ENCODE data around the gene SEPHS2. TPM values are rescaled to one million over a fixed set of nuclear protein-coding genes. Genes with fewer than 3 reads are reported as not detected.
A peak's percentile ranks its signal among the peaks of the same experiment; 100 is the strongest.
"Not testable (repeated sequence)": the region's sequence is repeated elsewhere in the genome, so short reads cannot be mapped to it uniquely, and the experiment has no call there.

SEPHS2 gene
- total RNA-seq, 2 donors from 2014 or later, result 54.8 to 62.7 TPM

DNA sequence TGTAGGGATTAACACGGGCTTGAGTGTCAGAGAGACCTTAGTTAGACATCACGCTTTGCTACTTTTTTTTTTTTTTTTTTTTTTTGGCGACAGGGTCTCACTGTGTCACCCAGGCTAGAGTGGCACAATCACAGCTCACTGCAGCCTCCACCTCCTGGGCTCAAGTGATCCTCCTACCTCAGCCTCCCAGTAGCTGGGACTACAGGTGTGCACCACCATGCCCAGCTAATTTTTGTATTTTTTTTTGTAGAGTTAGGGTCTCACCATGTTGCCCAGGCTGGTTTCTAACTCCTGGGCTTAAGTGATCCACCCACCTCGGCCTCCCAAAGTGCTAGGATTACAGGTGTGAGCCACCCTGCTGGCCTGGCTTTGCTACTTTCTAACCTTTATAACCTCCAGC is 49.0 kb downstream of the SEPHS2 start:
- peaks cover 7 to 14% of the 10 kb centered on the region in 2 donors for H3K36me3 Mint-ChIP-seq
- H3K9me3 Mint-ChIP-seq; DNase-seq (ENCODE audit: low spot score in 2 of 2); ATAC-seq: not testable (repeated sequence)
- peak overlapping the region in 1 of 2 donors; percentile 86 for H3K27ac Mint-ChIP-seq

DNA sequence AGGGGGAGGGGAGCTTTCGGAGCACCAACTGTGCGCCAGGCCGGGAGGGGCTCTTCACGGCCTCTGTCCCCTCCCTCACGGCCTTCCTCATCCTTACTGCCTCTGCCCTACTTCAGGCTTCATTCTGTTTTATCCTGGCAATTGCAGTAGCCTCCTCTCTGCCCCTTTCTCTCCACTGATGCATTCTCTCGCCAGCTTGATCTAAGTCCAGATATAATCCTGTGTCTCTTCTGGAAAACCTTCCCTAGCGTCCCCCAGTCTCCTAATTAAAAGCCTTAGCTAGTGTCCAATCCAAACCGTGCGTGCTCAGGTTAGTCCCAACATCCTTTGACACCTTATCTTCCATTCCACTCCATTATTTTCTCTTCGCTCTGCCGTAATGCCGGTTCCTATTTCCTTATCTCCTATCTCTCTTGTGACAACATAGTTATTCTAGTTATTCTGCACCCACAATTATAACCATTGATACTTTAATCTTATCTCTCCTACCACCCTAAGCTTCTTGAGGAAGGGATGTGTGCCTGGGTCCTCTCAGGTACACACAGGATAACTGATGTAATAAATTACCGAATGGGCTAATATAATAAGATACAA is 49.6 kb downstream of the SEPHS2 start:
- H3K36me3 Mint-ChIP-seq, result peaks cover 7 to 14% of the 10 kb centered on the region in 2 donors
- no peaks in the 10 kb centered on the region for H3K9me3 Mint-ChIP-seq
- ATAC-seq (peak; percentile 10 to 24), DNase-seq (ENCODE audit: low spot score in 2 of 2) (no peak)
- H3K27ac Mint-ChIP-seq, result peak overlapping the region; percentile 86 to 88

DNA sequence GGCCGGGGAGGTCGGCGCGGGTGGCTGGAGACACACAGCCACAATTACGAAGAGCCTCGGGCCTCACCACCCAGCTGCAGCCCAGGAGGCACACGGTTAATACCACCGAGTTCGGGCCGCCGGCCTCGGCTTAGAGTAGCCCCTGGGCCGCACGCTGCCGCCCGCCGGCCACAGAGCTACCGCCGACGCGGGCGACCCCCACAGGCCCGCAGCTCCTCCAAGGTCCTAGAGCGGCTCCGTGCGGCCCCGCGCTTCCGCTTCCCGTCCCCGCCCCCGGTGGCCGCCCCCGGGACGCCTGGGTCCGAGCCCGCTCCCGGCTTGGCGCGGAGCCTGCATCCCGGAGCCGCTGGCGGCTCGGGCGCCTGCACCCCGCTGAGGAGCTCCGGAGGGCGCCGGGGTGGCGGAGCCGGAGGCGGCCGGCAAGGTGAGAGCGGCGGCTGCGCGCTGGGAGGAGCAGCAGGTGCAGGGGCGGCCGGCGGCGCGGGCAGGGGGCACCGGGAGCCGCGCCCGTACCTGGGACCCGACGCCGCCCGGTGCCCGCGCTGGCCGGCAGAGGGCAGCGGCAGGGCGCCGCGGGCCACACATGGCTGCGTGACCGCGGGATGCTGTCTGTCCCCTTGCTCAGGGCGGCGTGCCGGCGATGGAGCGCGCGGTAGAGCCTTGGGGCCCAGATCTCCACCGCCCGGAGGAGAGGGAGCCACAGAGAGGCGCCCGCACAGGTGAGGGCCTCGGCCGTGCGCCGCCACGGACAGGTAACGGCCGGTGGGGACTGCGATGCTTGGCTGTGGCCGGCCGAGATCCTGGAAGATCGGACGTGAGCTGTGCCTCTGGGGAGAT is 50.3 kb downstream of the SEPHS2 start, which contains the start of gene ZNF48:
ZNF48 (plus strand) TSS at position 266 of the 837 bp plus-strand sequence; CDS start at position 641, 375 bp downstream.
- no peaks in the 10 kb centered on the region for H3K9me3 Mint-ChIP-seq
- ATAC-seq (peak; percentile 71 to 79), DNase-seq (ENCODE audit: low spot score in 2 of 2) (peak in 1 of 2 donors; percentile 57)
- H3K36me3 Mint-ChIP-seq, result peaks cover 7 to 14% of the 10 kb centered on the region in 2 donors
- H3K27ac Mint-ChIP-seq, result peak within 1 kb of the TSS; percentile 86 to 88

DNA sequence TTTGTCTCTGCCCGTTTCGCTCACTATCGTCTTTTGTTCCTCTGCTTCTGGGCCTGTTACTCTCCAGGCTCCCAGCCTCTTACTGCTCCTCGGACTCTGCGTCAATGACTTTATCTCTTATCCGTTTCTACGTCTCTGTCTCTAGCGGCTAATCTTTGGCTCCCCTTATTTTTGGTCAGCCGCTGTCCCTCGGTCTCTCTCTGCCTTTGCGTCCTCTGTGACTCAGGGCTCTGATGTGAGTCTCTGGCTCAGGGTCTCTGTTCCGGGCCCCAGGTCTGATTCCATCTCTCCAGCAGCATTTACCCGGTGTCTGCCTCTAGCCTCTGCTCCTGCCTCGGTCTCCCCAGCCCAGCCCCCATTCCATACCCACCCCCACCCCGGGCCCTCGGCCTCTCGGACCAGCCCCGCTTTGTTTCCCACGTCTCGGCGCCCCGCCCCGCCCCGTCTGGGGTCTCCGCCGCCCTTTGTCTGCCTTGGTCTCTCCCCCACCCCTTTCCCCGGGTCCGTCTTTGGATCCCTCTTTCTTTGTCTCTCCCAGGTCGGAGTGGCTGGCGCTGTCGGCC is 51.0 kb downstream of the SEPHS2 start:
- DNase-seq (ENCODE audit: low spot score in 2 of 2), result no peak
- Mint-ChIP-seq H3K36me3 (peaks cover 7 to 14% of the 10 kb centered on the region in 2 donors), H3K9me3 (no peaks in the 10 kb centered on the region), H3K27ac (peak overlapping the region; percentile 47 to 86)
- peak in 1 of 2 donors; percentile 17 for ATAC-seq

Other genes with a start within 250 kb of the SEPHS2 start
- gene SULT1A3, start 246.6 kb downstream of the SEPHS2 start, total RNA-seq, result 10 to 100 TPM; 18.0 to 31.9 TPM
- gene NPIPB13, start 197.4 kb downstream of the SEPHS2 start, total RNA-seq, result 10 to 100 TPM; 16.4 to 23.5 TPM
- gene CD2BP2, start 90.6 kb downstream of the SEPHS2 start, total RNA-seq, result 10 to 100 TPM; 57.3 to 64.4 TPM
- 10 to 100 TPM; 52.5 to 69.5 TPM for gene TBC1D10B, start 75.4 kb downstream of the SEPHS2 start, total RNA-seq
- 1 to 10 TPM in 1 of 2 donors, under 1 TPM in 1; 0.97 to 1.2 TPM for gene MYL11, start 71.1 kb downstream of the SEPHS2 start, total RNA-seq
- gene SEPTIN1, start 63.3 kb downstream of the SEPHS2 start, total RNA-seq, result 100 to 1,000 TPM; 161 to 208 TPM
- 10 to 100 TPM in 1 of 2 donors, 1 to 10 TPM in 1; 7.6 to 10.9 TPM for gene ZNF48, start 50.5 kb downstream of the SEPHS2 start, total RNA-seq
- gene ZNF771, start 38.3 kb downstream of the SEPHS2 start, total RNA-seq, result 1 to 10 TPM; 4.4 to 7.9 TPM
- gene DCTPP1, start 15.8 kb downstream of the SEPHS2 start, total RNA-seq, result 100 to 1,000 TPM in 1 of 2 donors, 10 to 100 TPM in 1; 53.1 to 113 TPM
- gene ITGAL, start 26.9 kb upstream of the SEPHS2 start, total RNA-seq, result 100 to 1,000 TPM; 297 to 390 TPM
- gene ZNF768, start 80.7 kb upstream of the SEPHS2 start, total RNA-seq, result 1 to 10 TPM; 2.3 to 9.3 TPM
- gene ZNF747, start 89.0 kb upstream of the SEPHS2 start, total RNA-seq, result 1 to 10 TPM; 4.5 to 8.2 TPM
- 10 to 100 TPM; 11.1 to 11.6 TPM for gene ZNF764, start 112.5 kb upstream of the SEPHS2 start, total RNA-seq
- 1 to 10 TPM; 7.2 TPM for gene ZNF688, start 125.8 kb upstream of the SEPHS2 start, total RNA-seq
- gene ZNF785, start 139.8 kb upstream of the SEPHS2 start, total RNA-seq, result 10 to 100 TPM; 10.8 to 22.1 TPM
- gene ZNF689, start 164.5 kb upstream of the SEPHS2 start, total RNA-seq, result 10 to 100 TPM; 11.6 to 13.7 TPM
- 100 to 1,000 TPM; 103 to 111 TPM for gene PRR14, start 205.1 kb upstream of the SEPHS2 start, total RNA-seq
- gene FBRS, start 212.6 kb upstream of the SEPHS2 start, total RNA-seq, result 100 to 1,000 TPM; 104 to 117 TPM

Data from activated naive CD4-positive, alpha-beta T cell treated with anti-CD3 and anti-CD28 coated beads, Interleukin-2, amount 50 U/mL, for 72 hours (primary cell).